Measurements from ENCODE around the gene MT1H. TPM values are rescaled to one million over a fixed set of nuclear protein-coding genes. Genes with fewer than 3 reads are reported as not detected.

The MT1H gene
- total and polyA plus RNA-seq, 2 of the 13 experiments (the other 11 are each of a cell fraction or from before 2014, with no cell fraction given) = 0.60 TPM; not detected in 1

DNA sequence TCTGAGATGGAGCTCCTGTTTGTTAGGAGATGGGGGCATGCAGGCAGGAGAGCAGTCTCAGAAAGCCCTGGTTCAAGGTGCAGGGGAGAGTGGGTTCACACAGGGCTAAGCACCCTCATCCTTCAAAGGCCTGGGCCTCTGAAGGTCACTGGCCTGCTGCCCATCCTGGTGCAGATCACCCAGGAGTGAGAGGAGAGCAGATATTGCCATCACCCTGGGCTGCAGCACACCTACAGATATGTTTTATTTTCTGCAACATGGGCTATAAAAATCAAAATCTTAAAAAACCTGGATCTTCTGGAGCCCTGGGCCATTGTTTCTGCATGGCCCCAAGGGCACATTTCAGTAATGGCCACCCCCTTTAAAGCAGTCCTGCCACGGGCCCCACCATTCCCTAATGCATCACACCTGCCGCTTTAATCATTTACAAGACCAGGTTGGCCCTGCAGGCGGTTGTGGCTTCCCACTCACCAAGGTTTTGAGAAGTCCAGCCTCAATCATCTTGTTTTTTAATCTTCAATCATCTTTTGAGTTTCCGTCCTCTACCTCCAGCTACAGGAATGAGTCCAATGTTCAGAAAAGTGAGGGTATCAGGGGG, 39.9 kb downstream of the MT1H start:
- Histone ChIP-seq H3K27ac (ENCODE audit: extremely low read length, insufficient read depth, low read length) (no peak overlapping the region), H3K27me3 (ENCODE audit: control insufficient read depth in 1 of 2, insufficient read depth in 2 of 2, low read length in 2 of 2) (peaks cover 5 to 13% of the 10 kb centered on the region in 2 experiments; a peak in 1 of 5 replicates), H3K4me2 (ENCODE audit: low read depth, low read length) (peak overlapping the region; percentile 57), H3K9me3 (ENCODE audit: low read length) (no peaks in the 10 kb centered on the region), H3K79me2 (ENCODE audit: insufficient read depth, low read length) (no peaks in the 10 kb centered on the region), H3K36me3 (replicated peaks in 1 of 2; ENCODE audit: control insufficient read depth in 1 of 2, insufficient read depth in 2 of 2, low read length in 2 of 2) (no peaks in the 10 kb centered on the region), H3K4me1 (ENCODE audit: insufficient read depth, low read length) (peaks cover 24% of the 10 kb centered on the region), H2AFZ (ENCODE audit: low read length) (no peak overlapping the region), H3K4me3 (replicated peaks in 1 of 3; ENCODE audit: insufficient read depth in 1 of 3, low read depth in 2 of 3, low read length in 3 of 3) (0 out of 6 replicates have a peak overlapping the region, but pooled peaks of 1 of the 3 experiments have one; percentile 11), H4K20me1 (ENCODE audit: insufficient read depth, low read length) (no peaks in the 10 kb centered on the region), H3K9ac (ENCODE audit: insufficient read depth, low read depth, low read length) (no peak overlapping the region)
- BruUV-seq (replicated peaks) = no TSS peak
- POLR2A ChIA-PET = no interaction called here
- DNase-seq (ENCODE audit: low spot score) (no peak), FAIRE-seq (no peak), ATAC-seq (peak; percentile 76)
- intact Hi-C loops (cut with micrococcal nuclease; ENCODE audit: unreplicated experiment) = no loop called here
- in situ Hi-C loops (cut with HindIII; ENCODE audit: extremely low pct_ligation_motif_present, low pct_unique_long_range_greater_than_20kb) = loop anchor here (10.0 kb wide), 1 partner anchor 195 kb away; no protein-coding TSS in a partner anchor
- CTCF ChIA-PET (ENCODE audit: low intra/inter-chr PET ratio, low total read pairs) = no interaction called here
- WGBS (ENCODE audit: low lambda C conversion rate) = 11% methylated on average over 4 of the region's 4 CpGs
- TF ChIP-seq ZNF557 (CRISPR knock-in tag; IDR thresholded peaks at IDR 0.05) = no peak
- TF ChIP-seq NFYC (CRISPR knock-in tag; IDR thresholded peaks at IDR 0.05) = no peak
- no peak for TF ChIP-seq DNMT3B (CRISPR knock-in tag; conservative IDR thresholded peaks at IDR 0.05)
- TF ChIP-seq ZBTB21 (CRISPR knock-in tag; IDR thresholded peaks at IDR 0.05) = no peak
- 0 out of 2 replicates have a peak, but pooled peaks have one; percentile 41 for TF ChIP-seq RXRA (CRISPR knock-in tag; IDR thresholded peaks at IDR 0.05)
- TF ChIP-seq CHCHD3 (CRISPR knock-in tag; IDR thresholded peaks at IDR 0.05) = no peak
- TF ChIP-seq PPARG (CRISPR knock-in tag; conservative IDR thresholded peaks at IDR 0.05) = no peak
- TF ChIP-seq RFXAP (CRISPR knock-in tag; IDR thresholded peaks at IDR 0.05; ENCODE audit: borderline replicate concordance) = no peak
- TF ChIP-seq SP140L (CRISPR knock-in tag; IDR thresholded peaks at IDR 0.05; ENCODE audit: borderline replicate concordance) = no peak
- TF ChIP-seq, protein P1, sequence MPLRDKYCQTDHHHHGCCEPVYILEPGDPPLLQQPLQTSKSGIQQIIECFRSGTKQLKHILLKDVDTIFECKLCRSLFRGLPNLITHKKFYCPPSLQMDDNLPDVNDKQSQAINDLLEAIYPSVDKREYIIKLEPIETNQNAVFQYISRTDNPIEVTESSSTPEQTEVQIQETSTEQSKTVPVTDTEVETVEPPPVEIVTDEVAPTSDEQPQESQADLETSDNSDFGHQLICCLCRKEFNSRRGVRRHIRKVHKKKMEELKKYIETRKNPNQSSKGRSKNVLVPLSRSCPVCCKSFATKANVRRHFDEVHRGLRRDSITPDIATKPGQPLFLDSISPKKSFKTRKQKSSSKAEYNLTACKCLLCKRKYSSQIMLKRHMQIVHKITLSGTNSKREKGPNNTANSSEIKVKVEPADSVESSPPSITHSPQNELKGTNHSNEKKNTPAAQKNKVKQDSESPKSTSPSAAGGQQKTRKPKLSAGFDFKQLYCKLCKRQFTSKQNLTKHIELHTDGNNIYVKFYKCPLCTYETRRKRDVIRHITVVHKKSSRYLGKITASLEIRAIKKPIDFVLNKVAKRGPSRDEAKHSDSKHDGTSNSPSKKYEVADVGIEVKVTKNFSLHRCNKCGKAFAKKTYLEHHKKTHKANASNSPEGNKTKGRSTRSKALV (CRISPR knock-in tag; IDR thresholded peaks at IDR 0.05) = 0 out of 2 replicates have a peak, but pooled peaks have one; percentile 40
- TF ChIP-seq KDM5A (IDR thresholded peaks at IDR 0.05; ENCODE audit: borderline replicate concordance, low read length) = no peak
- no peak for TF ChIP-seq HNRNPL (IDR thresholded peaks at IDR 0.05; ENCODE audit: low read depth, low read length)
- no peak for TF ChIP-seq ZNF496 (CRISPR knock-in tag; IDR thresholded peaks at IDR 0.05; ENCODE audit: insufficient replicate concordance)
- TF ChIP-seq, protein P2, sequence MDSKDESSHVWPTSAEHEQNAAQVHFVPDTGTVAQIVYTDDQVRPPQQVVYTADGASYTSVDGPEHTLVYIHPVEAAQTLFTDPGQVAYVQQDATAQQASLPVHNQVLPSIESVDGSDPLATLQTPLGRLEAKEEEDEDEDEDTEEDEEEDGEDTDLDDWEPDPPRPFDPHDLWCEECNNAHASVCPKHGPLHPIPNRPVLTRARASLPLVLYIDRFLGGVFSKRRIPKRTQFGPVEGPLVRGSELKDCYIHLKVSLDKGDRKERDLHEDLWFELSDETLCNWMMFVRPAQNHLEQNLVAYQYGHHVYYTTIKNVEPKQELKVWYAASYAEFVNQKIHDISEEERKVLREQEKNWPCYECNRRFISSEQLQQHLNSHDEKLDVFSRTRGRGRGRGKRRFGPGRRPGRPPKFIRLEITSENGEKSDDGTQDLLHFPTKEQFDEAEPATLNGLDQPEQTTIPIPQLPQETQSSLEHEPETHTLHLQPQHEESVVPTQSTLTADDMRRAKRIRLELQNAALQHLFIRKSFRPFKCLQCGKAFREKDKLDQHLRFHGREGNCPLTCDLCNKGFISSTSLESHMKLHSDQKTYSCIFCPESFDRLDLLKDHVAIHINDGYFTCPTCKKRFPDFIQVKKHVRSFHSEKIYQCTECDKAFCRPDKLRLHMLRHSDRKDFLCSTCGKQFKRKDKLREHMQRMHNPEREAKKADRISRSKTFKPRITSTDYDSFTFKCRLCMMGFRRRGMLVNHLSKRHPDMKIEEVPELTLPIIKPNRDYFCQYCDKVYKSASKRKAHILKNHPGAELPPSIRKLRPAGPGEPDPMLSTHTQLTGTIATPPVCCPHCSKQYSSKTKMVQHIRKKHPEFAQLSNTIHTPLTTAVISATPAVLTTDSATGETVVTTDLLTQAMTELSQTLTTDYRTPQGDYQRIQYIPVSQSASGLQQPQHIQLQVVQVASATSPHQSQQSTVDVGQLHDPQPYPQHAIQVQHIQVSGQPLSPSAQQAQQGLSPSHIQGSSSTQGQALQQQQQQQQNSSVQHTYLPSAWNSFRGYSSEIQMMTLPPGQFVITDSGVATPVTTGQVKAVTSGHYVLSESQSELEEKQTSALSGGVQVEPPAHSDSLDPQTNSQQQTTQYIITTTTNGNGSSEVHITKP (CRISPR knock-in tag; IDR thresholded peaks at IDR 0.05; ENCODE audit: low read depth) = no peak
- 0 out of 2 replicates have a peak, but pooled peaks have one; percentile 8 for TF ChIP-seq HNF4G (IDR thresholded peaks at IDR 0.05; ENCODE audit: borderline replicate concordance, low read depth, low read length)
- TF ChIP-seq HNF4G (CRISPR knock-in tag; IDR thresholded peaks at IDR 0.05; ENCODE audit: borderline replicate concordance, low read depth) = no peak
- no peak for TF ChIP-seq ZSCAN25 (CRISPR knock-in tag; IDR thresholded peaks at IDR 0.05)
- no peak for TF ChIP-seq ZNF614 (CRISPR knock-in tag; IDR thresholded peaks at IDR 0.05; ENCODE audit: borderline replicate concordance)
- TF ChIP-seq TBX2 (CRISPR knock-in tag; IDR thresholded peaks at IDR 0.05; ENCODE audit: borderline replicate concordance) = no peak
- TF ChIP-seq ATF7-NPFF (CRISPR knock-in tag; IDR thresholded peaks at IDR 0.05; ENCODE audit: low read depth) = no peak
- no peak for TF ChIP-seq FOXJ3 (CRISPR knock-in tag; IDR thresholded peaks at IDR 0.05; ENCODE audit: borderline replicate concordance)

Data from HepG2 (cell line).